NCI-H82 treated with DMSO at 0.1 percent for 48 hours (cell line): Measurements from ENCODE around the gene RANBP6.

Source experiments
- DNase-seq: peaks from one replicate; lab custom pipeline; 2025; ENCODE audit not compliant: unreplicated experiment; lab: John Stamatoyannopoulos, UW

The RANBP6 gene

DNA sequence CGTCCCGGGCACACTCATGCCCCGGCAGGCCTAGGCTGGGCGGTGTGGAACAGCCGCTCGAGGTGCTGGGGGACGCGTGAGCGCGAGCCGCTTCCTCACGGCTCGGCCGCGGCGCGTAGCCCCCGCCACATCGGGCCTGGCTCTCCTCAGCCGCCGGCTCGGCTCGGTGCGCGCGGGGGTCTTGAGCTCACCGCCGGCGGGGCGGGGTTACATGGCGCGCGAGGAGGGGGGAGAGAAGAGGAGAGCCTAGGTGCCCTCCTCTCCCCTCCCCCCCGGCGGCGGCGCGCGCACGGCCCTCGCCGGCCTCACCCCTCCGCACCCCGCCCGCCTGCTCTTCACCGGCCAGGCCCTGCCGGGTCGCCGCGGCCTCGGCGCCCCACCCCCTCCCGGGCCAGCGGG is 7.7 kb downstream of the RANBP6 start:
- DNase-seq, result peak; percentile 52

GRCh38 chr9:6007058-6007769 is 8.2 kb downstream of the RANBP6 start:
- DNase-seq, result peak; percentile 52

GRCh38 chr9:6006749-6007057 is 8.7 kb downstream of the RANBP6 start:
- DNase-seq, result no peak

DNA sequence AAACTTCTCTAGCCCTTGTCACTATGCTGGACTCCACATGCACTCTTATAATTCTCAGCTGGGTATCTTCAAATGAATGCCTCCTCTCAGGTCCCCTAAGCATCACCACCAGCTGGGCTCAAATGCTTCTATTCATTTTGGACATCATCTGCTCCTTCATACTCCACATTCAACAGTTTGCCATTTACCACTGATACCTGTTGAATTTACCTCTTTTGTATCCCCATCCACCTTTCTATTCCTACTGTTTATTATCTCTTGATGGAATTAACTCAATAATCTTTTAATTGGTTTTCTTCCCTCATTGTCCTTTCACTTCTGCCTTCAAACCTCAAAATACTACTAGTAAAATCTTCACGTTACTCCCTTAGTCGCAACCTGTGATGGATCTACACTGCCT is 14.5 kb downstream of the RANBP6 start:
- no peak for DNase-seq

- DNase-seq, result no peak
Measured at GRCh38 chr9:5999443-6000101, 15.9 kb downstream of the RANBP6 start.

DNA sequence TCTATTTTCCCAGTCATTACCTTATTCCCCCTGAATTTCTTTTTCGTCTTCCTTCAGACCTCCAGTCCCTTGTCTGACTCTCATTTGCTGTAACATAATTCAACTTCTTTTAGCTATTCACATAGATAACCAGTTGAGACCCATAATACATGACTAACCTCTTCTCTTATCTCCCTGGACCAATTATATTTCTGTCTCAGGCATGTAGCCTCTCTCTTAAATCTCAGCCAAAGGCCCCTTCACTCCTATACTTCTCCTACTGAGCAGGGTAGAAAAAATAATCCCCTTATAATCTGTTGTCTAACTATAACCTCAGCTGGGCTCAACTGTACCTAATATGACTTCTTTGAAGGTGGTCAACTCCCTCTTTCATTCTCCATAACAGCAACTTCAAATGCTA is 20.9 kb downstream of the RANBP6 start:
- no peak for DNase-seq

DNA sequence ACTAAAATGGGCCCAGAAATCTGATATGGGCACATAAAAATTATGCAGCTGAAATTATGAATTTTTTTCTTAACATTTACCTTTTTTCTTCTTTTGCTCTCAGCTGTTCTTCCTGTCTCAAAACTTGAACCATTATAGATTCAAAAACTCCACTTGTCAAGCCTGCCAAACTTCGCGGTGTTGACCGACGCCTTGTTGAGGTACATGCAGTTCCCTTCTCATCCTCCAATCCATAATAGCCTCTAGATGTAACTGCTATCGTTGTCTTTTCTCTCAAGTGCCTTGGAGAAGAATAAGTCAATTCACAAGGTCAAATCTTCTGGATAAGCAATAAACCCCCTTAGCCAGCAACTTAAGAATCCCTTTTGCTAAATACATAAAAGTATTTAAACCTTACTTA is 27.2 kb downstream of the RANBP6 start:
- DNase-seq, result no peak

DNA sequence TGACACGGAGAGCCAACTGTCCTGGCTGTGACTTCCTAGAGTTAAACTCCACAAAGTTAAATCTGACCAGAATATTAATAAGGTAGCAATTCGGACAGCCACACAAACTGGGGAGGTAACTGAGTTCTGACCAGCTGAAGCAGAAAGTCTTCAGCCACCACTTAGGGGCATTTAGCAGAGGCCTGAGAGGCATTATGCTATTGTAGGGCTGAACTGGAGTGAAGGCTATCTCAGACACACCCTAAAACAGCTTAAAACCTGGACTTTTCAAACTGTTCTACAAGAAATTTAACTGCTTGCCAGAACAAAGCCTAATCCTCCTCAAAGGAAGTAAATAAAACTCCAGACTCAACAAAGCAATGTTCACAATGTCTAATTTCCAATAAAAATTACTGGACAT is 32.4 kb downstream of the RANBP6 start:
- no peak for DNase-seq

DNA sequence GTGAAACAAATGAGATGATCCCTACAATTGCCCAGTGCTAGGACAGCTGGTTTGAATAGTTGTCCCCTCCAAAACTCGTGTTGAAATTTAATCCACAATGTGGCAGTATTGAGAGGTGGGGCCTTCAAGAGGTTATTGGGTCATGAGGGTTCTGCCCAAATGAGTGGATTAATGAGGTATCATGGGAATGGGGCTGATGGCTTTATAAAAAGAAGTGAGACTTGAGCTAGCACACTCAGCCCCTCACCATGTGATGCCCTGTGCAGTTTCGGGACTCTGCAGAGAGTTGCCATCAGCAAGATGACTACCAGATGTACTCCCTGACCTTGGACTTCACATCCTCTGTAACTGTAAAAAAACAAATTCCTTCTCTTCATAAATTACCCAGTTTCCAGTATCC is 33.1 kb downstream of the RANBP6 start:
- no peak for DNase-seq

DNA sequence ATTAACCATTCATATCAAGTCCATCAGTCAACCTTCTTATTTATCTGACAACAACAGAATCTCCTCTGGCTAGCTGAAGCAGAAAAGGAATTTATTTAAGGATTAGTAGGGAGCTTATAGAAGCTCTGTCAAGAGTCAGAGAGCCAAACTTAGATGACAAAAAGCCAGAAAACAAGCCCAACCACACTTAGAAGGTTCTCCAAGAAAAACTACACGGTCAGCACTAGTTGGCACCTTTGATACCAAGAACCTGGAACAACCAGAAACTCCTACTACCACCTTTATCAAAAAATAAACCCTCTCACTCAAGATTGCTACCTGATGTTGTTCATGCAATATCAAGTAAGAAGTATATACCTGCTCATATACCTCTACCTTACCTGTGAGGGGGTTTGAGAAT is 36.9 kb downstream of the RANBP6 start:
- no peak for DNase-seq

- no peak for DNase-seq
Measured at GRCh38 chr9:5976674-5977397, 38.6 kb downstream of the RANBP6 start.

GRCh38 chr9:5971740-5972139 is 43.7 kb downstream of the RANBP6 start:
- DNase-seq, result no peak
